Kidney tubule cell (primary cell): ENCODE measurements around the gene DVL1.
A peak's percentile ranks its signal among the peaks of the same experiment; 100 is the strongest.

Source experiments
- DNase-seq: peaks from one replicate; pipeline ENCODE4 v3.0.0-alpha.2; 2018; ENCODE audit warnings: low spot score

The DVL1 gene

GRCh38 chr1:1311107-1312104, 37.8 kb downstream of the DVL1 start:
- DNase-seq, result no peak

GRCh38 chr1:1310476-1311053, 38.7 kb downstream of the DVL1 start:
- DNase-seq, result no peak

GRCh38 chr1:1310109-1310385, 39.2 kb downstream of the DVL1 start:
- DNase-seq, result no peak

- peak; percentile 54 for DNase-seq
Observed at GRCh38 chr1:1309251-1310108, 39.7 kb downstream of the DVL1 start.

GRCh38 chr1:1308756-1309250, 40.4 kb downstream of the DVL1 start:
- DNase-seq, result no peak

- peak; percentile 92 for DNase-seq
Observed at GRCh38 chr1:1307923-1308755, 41.1 kb downstream of the DVL1 start, which contains the start of the genes ACAP3 and PUSL1. ACAP3 (minus strand) TSS chr1:1307930; CDS start chr1:1307815, 115 bp downstream. PUSL1 (plus strand) TSS chr1:1308597; CDS start chr1:1308644, 47 bp downstream.

- DNase-seq, result peak; percentile 45
Observed at GRCh38 chr1:1307261-1307922, 41.8 kb downstream of the DVL1 start.

- no peak for DNase-seq
Observed at GRCh38 chr1:1306661-1307260, 42.5 kb downstream of the DVL1 start.

GRCh38 chr1:1306070-1306660, 43.1 kb downstream of the DVL1 start:
- DNase-seq, result no peak

GRCh38 chr1:1305300-1306069, 43.7 kb downstream of the DVL1 start:
- peak; percentile 72 for DNase-seq

- DNase-seq, result peak; percentile 71
Observed at GRCh38 chr1:1304331-1305299, 44.6 kb downstream of the DVL1 start.

- no peak for DNase-seq
Observed at GRCh38 chr1:1303736-1304135, 45.5 kb downstream of the DVL1 start.

- no peak for DNase-seq
Observed at GRCh38 chr1:1302951-1303509, 46.2 kb downstream of the DVL1 start.

- DNase-seq, result no peak
Observed at GRCh38 chr1:1302006-1302430, 47.2 kb downstream of the DVL1 start.

- no peak for DNase-seq
Observed at GRCh38 chr1:1300352-1300739, 48.9 kb downstream of the DVL1 start.

- DNase-seq, result peak; percentile 16
Observed at GRCh38 chr1:1299686-1300351, 49.4 kb downstream of the DVL1 start.
